Gastrocnemius medialis (tissue), 4 donors: ENCODE data around the gene MT1E. TPM values are rescaled to one million over a fixed set of nuclear protein-coding genes. Genes with fewer than 3 reads are reported as not detected.

Experiments
- ATAC-seq, 2 donors: fragments of 150-250 bp; one replicate each; pipeline ENCODE4 v1.9.1; 2016
- DNase-seq, 2 donors: peaks; one replicate each; pipeline ENCODE4 v3.0.0-alpha.2; 2019
- H3K27ac ChIP-seq, 4 donors: fragments of 200-600 bp; sonication (generic); 1 replicate in 1 of 4; 2 replicates in 3 of 4; pipeline ENCODE4 v1.5.1; 2016 to 2018; ENCODE audit warnings: mild to moderate bottlenecking in 2 of 4, moderate library complexity in 1 of 4
- H3K27me3 ChIP-seq, 3 donors: fragments of 200-600 bp; sonication (generic) in 2 of 3; 1 replicate in 1 of 3; 2 replicates in 2 of 3; pipeline versions ENCODE4 v1.5.1 to v1.6.0; 2016 to 2019; ENCODE audit warnings: mild to moderate bottlenecking in 1 of 3, moderate library complexity in 1 of 3
- H3K36me3 ChIP-seq, 2 donors: fragments of 200-600 bp; sonication (generic) in 1 of 2; one replicate each; pipeline ENCODE4 v1.5.1; 2017 to 2018
- H3K4me1 ChIP-seq, 2 donors: fragments of 200-600 bp; sonication (generic) in 1 of 2; one replicate each; pipeline ENCODE4 v1.5.1; 2016 to 2017; ENCODE audit warnings: mild to moderate bottlenecking in 2 of 2
- H3K4me3 ChIP-seq, 4 donors: fragments of 200-600 bp; sonication (generic) in 3 of 4; 1 replicate in 1 of 4; 2 replicates in 3 of 4; pipeline ENCODE4 v1.5.1; 2016 to 2019; ENCODE audit warnings: mild to moderate bottlenecking in 2 of 4
- H3K9me3 ChIP-seq, 3 donors: fragments of 200-600 bp; sonication (generic) in 2 of 3; 1 replicate in 1 of 3; 2 replicates in 2 of 3; pipeline ENCODE4 v1.5.1; 2016 to 2019
- CTCF ChIP-seq, 5 experiments: fragments of 450-650 bp in 3 of 5; fragments of 200-600 bp in 2 of 5; sonication (generic) in 2 of 5; IDR thresholded peaks in 4 of 5; conservative IDR thresholded peaks in 1 of 5; 1 replicate in 4 of 5; 2 replicates in 1 of 5; pipeline ENCODE4 v1.5.1; 2016 to 2019; ENCODE audit warnings: antibody characterized with exemption in 5 of 5, mild to moderate bottlenecking in 3 of 5, moderate library complexity in 3 of 5
- POLR2A ChIP-seq, 2 donors: fragments of 450-650 bp; IDR thresholded peaks; one replicate each; pipeline ENCODE4 v1.6.1; 2017; ENCODE audit warnings: antibody characterized with exemption in 2 of 2, mild to moderate bottlenecking in 2 of 2, moderate library complexity in 2 of 2
- in situ Hi-C, 4 donors: fragments of 200-750 bp; cut with MboI; loops; one replicate each; pipeline versions ENCODE4 v1.15.0 to v1.8.0; 2017; ENCODE audit warnings: low sequenced_read_pairs in 4 of 4
- intact Hi-C: fragments of 100-400 bp; cut with DNase I; formaldehyde crosslinking; loops from one replicate; pipeline ENCODE4 v1.15.1; 2023; ENCODE audit warnings: low total_unique reads
- total RNA-seq, 4 donors: library from RNA; depleted of rRNA; stranded (reverse); fragments of >200 nt; gene quantifications; one replicate each; pipeline versions ENCODE4 v1.1.0 to v1.2.3, GENCODE V29; 2016

MT1E gene
- total RNA-seq, 4 donors from 2014 or later = 63.0 to 434 (median 267) TPM

GRCh38 chr16:56632156-56632847, 6.7 kb downstream of the MT1E start, which contains the start of gene MT1M:
Gene MT1M (plus strand): TSS chr16:56632659. CDS start chr16:56632732, 73 bp downstream.
- DNase-seq = peak in 1 of 2 donors; percentile 48
- H3K9me3 ChIP-seq = no peaks in the 10 kb centered on the region
- ATAC-seq = peak; percentile 51 to 58
- in situ Hi-C loops = no loop called here
- peaks cover 0 to 6% (median 0%) of the 10 kb centered on the region in 3 donors for H3K27me3 ChIP-seq
- H3K4me1 ChIP-seq = peaks cover 5 to 8% of the 10 kb centered on the region in 2 donors
- peak within 1 kb of the TSS; percentile 74 to 80 (median 76) for H3K27ac ChIP-seq
- no peaks in the 10 kb centered on the region for H3K36me3 ChIP-seq
- H3K4me3 ChIP-seq = peak within 1 kb of the TSS; percentile 55 to 61 (median 60)
- intact Hi-C loops = no loop called here
- TF ChIP-seq POLR2A (IDR thresholded peaks at IDR 0.05) (peak; percentile 52 to 65), CTCF (IDR thresholded peaks at IDR 0.05 in 4 of 5, conservative IDR thresholded peaks at IDR 0.05 in 1 of 5) (no peak)

- in situ Hi-C loops = no loop called here
- Histone ChIP-seq H3K4me3 (peak overlapping the region; percentile 55 to 61 (median 60)), H3K36me3 (no peaks in the 10 kb centered on the region), H3K27me3 (peaks cover 0 to 6% (median under 1%) of the 10 kb centered on the region in 3 donors), H3K9me3 (no peaks in the 10 kb centered on the region), H3K27ac (peak overlapping the region; percentile 74 to 80 (median 76)), H3K4me1 (peaks cover 3 to 8% of the 10 kb centered on the region in 2 donors)
- ATAC-seq (no peak), DNase-seq (no peak)
- no peak for TF ChIP-seq POLR2A (IDR thresholded peaks at IDR 0.05)
- TF ChIP-seq CTCF (IDR thresholded peaks at IDR 0.05 in 4 of 5, conservative IDR thresholded peaks at IDR 0.05 in 1 of 5) = no peak
- intact Hi-C loops = no loop called here
Measured at GRCh38 chr16:56632848-56633365, 7.3 kb downstream of the MT1E start.

GRCh38 chr16:56633535-56633934, 8.0 kb downstream of the MT1E start:
- intact Hi-C loops = no loop called here
- H3K36me3 ChIP-seq = no peaks in the 10 kb centered on the region
- peaks cover 0 to 7% (median 6%) of the 10 kb centered on the region in 3 donors for H3K27me3 ChIP-seq
- no peak for ATAC-seq
- peak overlapping the region in 3 of 4 donors; percentile 74 to 76 (median 75) for H3K27ac ChIP-seq
- peaks cover 4 to 9% of the 10 kb centered on the region in 2 donors for H3K4me1 ChIP-seq
- in situ Hi-C loops = no loop called here
- no peak for TF ChIP-seq POLR2A (IDR thresholded peaks at IDR 0.05)
- no peak for TF ChIP-seq CTCF (IDR thresholded peaks at IDR 0.05 in 4 of 5, conservative IDR thresholded peaks at IDR 0.05 in 1 of 5)
- DNase-seq = no peak
- peak overlapping the region in 3 of 4 donors; percentile 59 to 61 (median 60) for H3K4me3 ChIP-seq
- H3K9me3 ChIP-seq = no peaks in the 10 kb centered on the region

- no peak for ATAC-seq
- TF ChIP-seq CTCF (IDR thresholded peaks at IDR 0.05 in 4 of 5, conservative IDR thresholded peaks at IDR 0.05 in 1 of 5) (no peak), POLR2A (IDR thresholded peaks at IDR 0.05) (no peak)
- Histone ChIP-seq H3K9me3 (no peaks in the 10 kb centered on the region), H3K4me1 (peaks cover 8 to 16% of the 10 kb centered on the region in 2 donors), H3K4me3 (peak overlapping the region in 1 of 4 donors; percentile 3), H3K27ac (no peak overlapping the region), H3K27me3 (peaks cover 3 to 7% (median 6%) of the 10 kb centered on the region in 3 donors), H3K36me3 (no peaks in the 10 kb centered on the region)
- DNase-seq = no peak
- intact Hi-C loops (no loop called here), in situ Hi-C loops (no loop called here)
Measured at GRCh38 chr16:56634715-56635440, 9.3 kb downstream of the MT1E start.
